Retina (tissue), 1 donor: ENCODE results near the gene KCNB1.

Source experiments
- DNase-seq: peaks from one replicate; pipeline ENCODE4 v3.0.0-alpha.2; 2016

Gene KCNB1

GRCh38 chr20:49384437-49385434 lies 97.7 kb downstream of the KCNB1 start:
- peak; percentile 81 for DNase-seq

GRCh38 chr20:49381558-49382493 lies 100.6 kb downstream of the KCNB1 start:
- DNase-seq = no peak

- no peak for DNase-seq
Observed at GRCh38 chr20:49380337-49380780, 102.1 kb downstream of the KCNB1 start.

GRCh38 chr20:49379338-49379737 lies 103.1 kb downstream of the KCNB1 start:
- DNase-seq = no peak

- no peak for DNase-seq
Observed at GRCh38 chr20:49377326-49377725, 105.1 kb downstream of the KCNB1 start.

GRCh38 chr20:49375170-49375569 lies 107.3 kb downstream of the KCNB1 start:
- DNase-seq = no peak

GRCh38 chr20:49372095-49372734 lies 110.3 kb downstream of the KCNB1 start:
- DNase-seq = no peak

GRCh38 chr20:49368596-49368995 lies 113.9 kb downstream of the KCNB1 start:
- DNase-seq = no peak

- DNase-seq = no peak
Observed at GRCh38 chr20:49367113-49367512, 115.4 kb downstream of the KCNB1 start.

- no peak for DNase-seq
Observed at GRCh38 chr20:49366687-49367086, 115.8 kb downstream of the KCNB1 start.

- DNase-seq = no peak
Observed at GRCh38 chr20:49361862-49362660, 120.4 kb downstream of the KCNB1 start.

GRCh38 chr20:49360242-49360968 lies 122.1 kb downstream of the KCNB1 start:
- DNase-seq = peak; percentile 35

- no peak for DNase-seq
Observed at GRCh38 chr20:49356676-49357075, 125.8 kb downstream of the KCNB1 start.

GRCh38 chr20:49354673-49355072 lies 127.8 kb downstream of the KCNB1 start:
- no peak for DNase-seq

- no peak for DNase-seq
Observed at GRCh38 chr20:49353348-49353747, 129.1 kb downstream of the KCNB1 start.

GRCh38 chr20:49352751-49353150 lies 129.7 kb downstream of the KCNB1 start:
- DNase-seq = no peak

- no peak for DNase-seq
Observed at GRCh38 chr20:49351775-49352174, 130.7 kb downstream of the KCNB1 start.

- no peak for DNase-seq
Observed at GRCh38 chr20:49349694-49350252, 132.7 kb downstream of the KCNB1 start.

- DNase-seq = no peak
Observed at GRCh38 chr20:49349078-49349477, 133.4 kb downstream of the KCNB1 start.

- no peak for DNase-seq
Observed at GRCh38 chr20:49348563-49348962, 133.9 kb downstream of the KCNB1 start.

- no peak for DNase-seq
Observed at GRCh38 chr20:49347156-49347555, 135.3 kb downstream of the KCNB1 start.
